AG04450 (cell line): ENCODE measurements around the gene SENP7. TPM values are rescaled to one million over a fixed set of nuclear protein-coding genes. Genes with fewer than 3 reads are reported as not detected.

Experiments used
- CTCF ChIA-PET: fragments of 300-600, 350-600 bp; formaldehyde crosslinking; extraction: SDS; loops from one replicate; lab custom pipeline; 2022; ENCODE audit warnings: antibody characterized with exemption, inconsistent platforms; lab: Charles Lee
- POLR2A ChIA-PET: fragments of 350-600 bp; formaldehyde crosslinking; extraction: SDS; loops from one replicate; lab custom pipeline; 2021; ENCODE audit warnings: antibody characterized with exemption, inconsistent platforms; lab: Yijun Ruan, JAX
- DNase-seq: peaks from one replicate; pipeline ENCODE4 v3.0.0-alpha.2; 2011; ENCODE audit warnings: low read depth, low spot score
- H3K27ac ChIP-seq: one replicate; pipeline ENCODE4 v1.5.1; 2012; ENCODE audit warnings: low read depth, low read length, control low read depth
- H3K27me3 ChIP-seq: one replicate; pipeline ENCODE4 v1.6.0; 2012; ENCODE audit warnings: low read length; ENCODE audit not compliant: control insufficient read depth, insufficient read depth
- H3K4me3 ChIP-seq: 2 replicates; pipeline ENCODE4 v1.5.1; 2011; ENCODE audit warnings: mild to moderate bottlenecking, low read depth, low read length, control low read depth
- H3K9me3 ChIP-seq: 2 replicates; pipeline ENCODE4 v1.5.1; 2012; ENCODE audit warnings: low read length; ENCODE audit not compliant: control insufficient read depth, insufficient read depth
- CTCF ChIP-seq: IDR thresholded peaks from 2 replicates; pipeline ENCODE4 v1.5.1; 2011; ENCODE audit warnings: low read depth, low read length, control low read depth, inconsistent platforms
- polyA plus RNA-seq: library from polyadenylated mRNA; depleted of rRNA; stranded (reverse); fragments of >200 nt; gene quantifications from 2 replicates; pipeline ENCODE4 v1.2.3, GENCODE V29; 2011

Gene SENP7
- polyA plus RNA-seq, 1 experiment: 16.1 TPM

DNA sequence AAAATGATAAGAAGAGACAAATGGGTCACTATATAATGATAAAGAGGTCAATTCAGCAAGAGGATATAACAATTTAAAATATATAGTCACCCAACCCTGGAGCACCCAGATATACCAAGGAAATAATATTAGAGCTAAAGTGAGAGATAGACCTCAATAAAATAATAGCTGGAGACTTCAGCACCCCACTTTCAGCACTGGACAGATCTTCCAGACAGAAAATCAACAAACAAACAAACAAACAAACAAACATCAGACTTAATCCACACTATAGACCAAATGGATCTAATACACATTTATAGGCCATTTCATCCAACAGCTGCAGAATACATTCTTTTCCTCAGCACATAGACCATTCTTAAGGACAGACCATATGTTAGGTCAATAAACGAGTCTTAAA lies 79.4 kb downstream of the SENP7 start:
- ChIA-PET CTCF (no interaction called here), POLR2A (no interaction called here)
- Histone ChIP-seq H3K27ac (no peak overlapping the region), H3K4me3 (no peak overlapping the region), H3K27me3 (no peaks in the 10 kb centered on the region), H3K9me3 (no peaks in the 10 kb centered on the region)
- DNase-seq: no peak
- no peak for TF ChIP-seq CTCF

GRCh38 chr3:101423984-101424888 lies 88.8 kb downstream of the SENP7 start:
- Histone ChIP-seq H3K9me3 (no peaks in the 10 kb centered on the region; the same call in 1 of the 2 replicates), H3K4me3 (no peak overlapping the region), H3K27me3 (no peaks in the 10 kb centered on the region), H3K27ac (no peak overlapping the region)
- CTCF ChIA-PET: no interaction called here
- POLR2A ChIA-PET: no interaction called here
- no peak for DNase-seq
- TF ChIP-seq CTCF: no peak

- H3K9me3 ChIP-seq: no peaks in the 10 kb centered on the region; the same call in 1 of the 2 replicates
- CTCF ChIA-PET: no interaction called here
- H3K27me3 ChIP-seq: no peaks in the 10 kb centered on the region
- no peak overlapping the region for H3K4me3 ChIP-seq
- DNase-seq: no peak
- POLR2A ChIA-PET: no interaction called here
- H3K27ac ChIP-seq: no peak overlapping the region
- TF ChIP-seq CTCF: no peak
These were observed 94.2 kb downstream of the SENP7 start for GRCh38 chr3:101418851-101419250.

DNA sequence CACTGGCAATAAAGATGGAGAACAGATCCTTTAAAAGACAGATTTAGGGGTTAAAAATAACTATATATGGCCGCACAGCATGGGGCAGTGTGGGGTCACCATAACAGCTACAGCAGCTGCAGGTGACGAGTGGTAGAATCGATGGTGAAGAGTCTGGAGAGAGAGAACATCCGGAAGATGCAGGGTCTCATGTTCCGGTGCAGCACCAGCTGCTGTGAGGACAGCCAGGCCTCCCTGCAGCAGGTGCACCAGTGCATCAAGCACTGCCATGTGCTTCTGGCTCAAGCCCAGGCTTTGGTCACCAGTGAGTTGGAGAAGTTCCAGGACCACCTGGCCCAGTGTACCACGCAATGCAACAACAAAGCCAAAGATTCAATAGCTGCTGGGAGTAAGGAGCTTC lies 98.9 kb downstream of the SENP7 start:
- Histone ChIP-seq H3K4me3 (no peak overlapping the region), H3K27ac (no peak overlapping the region), H3K27me3 (no peaks in the 10 kb centered on the region), H3K9me3 (no peaks in the 10 kb centered on the region)
- DNase-seq: no peak
- ChIA-PET CTCF (no interaction called here), POLR2A (no interaction called here)
- TF ChIP-seq CTCF: no peak

DNA sequence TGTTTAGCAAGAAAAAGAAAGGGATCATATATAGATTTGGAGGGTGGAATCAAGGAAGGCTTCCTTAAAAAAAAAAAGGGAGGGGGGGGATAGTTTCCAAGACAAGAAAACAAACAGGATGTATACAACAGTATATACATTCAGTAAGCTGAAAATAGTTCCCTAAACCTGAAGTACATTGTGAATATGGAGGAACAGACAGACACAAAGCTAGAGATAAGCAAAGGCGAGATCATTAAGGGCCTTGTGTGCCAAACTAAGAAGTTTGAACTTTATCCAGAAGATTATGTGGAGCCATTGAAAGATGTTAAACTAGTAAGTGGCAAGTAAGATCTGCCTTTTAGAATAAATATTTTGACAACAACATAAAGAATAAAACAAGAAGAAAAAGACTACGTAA lies 99.4 kb downstream of the SENP7 start:
- Histone ChIP-seq H3K9me3 (no peaks in the 10 kb centered on the region), H3K27me3 (no peaks in the 10 kb centered on the region), H3K27ac (no peak overlapping the region), H3K4me3 (no peak overlapping the region)
- no peak for DNase-seq
- CTCF ChIA-PET: no interaction called here
- POLR2A ChIA-PET: no interaction called here
- no peak for TF ChIP-seq CTCF
